GM12892 (cell line): Measurements from ENCODE around the gene COL5A1.

Experiments
- POLR2A ChIP-seq: IDR thresholded peaks from 2 replicates; pipeline ENCODE4 v1.6.1; 2011; ENCODE audit warnings: low read depth, low read length, control low read depth
- TAF1 ChIP-seq: IDR thresholded peaks from 2 replicates; pipeline ENCODE4 v1.6.1; 2011; ENCODE audit warnings: low read depth, mild to moderate bottlenecking, control low read depth, low read length, borderline replicate concordance

DNA sequence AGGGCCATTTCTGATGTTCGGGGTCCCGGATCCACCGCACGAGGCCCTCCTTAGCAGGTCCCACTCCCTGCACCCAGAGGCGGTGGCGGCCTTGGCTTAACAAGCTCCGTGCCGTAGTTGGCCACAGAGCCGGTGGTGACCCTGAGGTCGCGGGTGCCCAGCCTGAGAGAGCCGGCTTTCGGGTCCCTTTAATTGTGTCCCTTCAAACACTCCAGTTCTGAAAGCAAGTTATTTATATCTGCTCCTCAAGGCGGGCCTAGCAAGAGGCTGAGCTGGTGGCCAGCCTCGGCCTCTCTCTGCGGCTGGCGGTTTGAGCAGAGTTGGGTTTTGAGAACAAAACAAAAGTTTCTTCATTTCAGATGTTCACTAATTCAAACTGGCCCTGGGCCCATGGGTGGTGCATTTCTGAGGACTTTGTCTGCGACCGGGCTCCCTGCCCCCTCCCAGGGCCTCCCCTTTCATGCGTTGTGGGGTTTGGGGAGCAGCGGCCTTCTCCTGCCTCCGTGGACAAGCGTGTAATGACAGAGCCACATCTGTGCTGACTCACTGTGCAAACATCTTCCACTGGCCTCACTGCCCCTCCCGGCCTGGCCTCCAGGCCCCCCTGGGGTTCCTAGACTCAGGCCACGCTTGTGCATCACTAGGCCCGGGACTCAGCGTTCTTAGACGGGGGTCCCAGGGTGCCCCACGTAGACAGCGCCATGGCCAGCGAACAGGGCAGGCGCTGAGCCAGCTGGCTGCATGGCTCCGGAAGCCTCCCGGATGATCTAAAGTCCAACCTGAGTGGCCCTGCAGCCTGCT is 49.4 kb upstream of the COL5A1 start:
- TF ChIP-seq TAF1 (no peak), POLR2A (no peak)
